Right atrium auricular region (tissue), 2 donors: ENCODE results near the gene ACKR1. TPM values are rescaled to one million over a fixed set of nuclear protein-coding genes. Genes with fewer than 3 reads are reported as not detected.

Experiments
- DNase-seq: peaks from one replicate; pipeline ENCODE4 v3.0.0-alpha.2; 2019; ENCODE audit warnings: low spot score
- H3K27ac ChIP-seq, 2 donors: fragments of 200-600 bp; sonication (generic); 1 replicate in 1 of 2; 2 replicates in 1 of 2; pipeline ENCODE4 v1.5.1; 2016 to 2019
- H3K27me3 ChIP-seq, 2 donors: fragments of 200-600 bp; sonication (generic); one replicate each; pipeline versions ENCODE4 v1.5.1 to v1.6.0; 2017 to 2019
- H3K36me3 ChIP-seq: fragments of 200-600 bp; sonication (generic); one replicate; pipeline ENCODE4 v1.5.1; 2016
- H3K4me1 ChIP-seq, 2 donors: fragments of 200-600 bp; sonication (generic); one replicate each; pipeline versions ENCODE4 v1.5.1 to v1.6.0; 2017 to 2019
- H3K4me3 ChIP-seq, 2 donors: fragments of 200-600 bp; sonication (generic); 1 replicate in 1 of 2; 2 replicates in 1 of 2; pipeline ENCODE4 v1.5.1; 2017 to 2019; ENCODE audit warnings: mild to moderate bottlenecking in 1 of 2, moderate library complexity in 1 of 2
- H3K9me3 ChIP-seq, 2 donors: fragments of 200-600 bp; sonication (generic); one replicate each; pipeline ENCODE4 v1.5.1; 2019
- CTCF ChIP-seq, 2 donors: fragments of 200-600 bp; sonication (generic); IDR thresholded peaks; one replicate each; pipeline ENCODE4 v1.5.1; 2019; ENCODE audit warnings: antibody characterized with exemption in 2 of 2
- total RNA-seq, 2 donors: library from RNA; depleted of rRNA; stranded (reverse); fragments of >200 nt; gene quantifications; one replicate each; pipeline ENCODE4 v1.1.0, GENCODE V29; 2016

ACKR1 gene
- total RNA-seq, 2 donors from 2014 or later: 13.3 to 13.8 TPM

GRCh38 chr1:159168043-159168442 lies 36.6 kb upstream of the ACKR1 start:
- H3K27me3 ChIP-seq: peaks cover 6 to 20% of the 10 kb centered on the region in 2 donors
- DNase-seq: no peak
- no peak for TF ChIP-seq CTCF (IDR thresholded peaks at IDR 0.05)

GRCh38 chr1:159170639-159171038 lies 34.0 kb upstream of the ACKR1 start:
- TF ChIP-seq CTCF (IDR thresholded peaks at IDR 0.05): no peak
- no peaks in the 10 kb centered on the region for H3K36me3 ChIP-seq
- peaks cover 6 to 23% of the 10 kb centered on the region in 2 donors for H3K27me3 ChIP-seq
- no peak overlapping the region for H3K27ac ChIP-seq
- no peak for DNase-seq
- H3K4me3 ChIP-seq: no peak overlapping the region
- no peaks in the 10 kb centered on the region for H3K9me3 ChIP-seq
- H3K4me1 ChIP-seq: peaks cover 0 to 16% of the 10 kb centered on the region in 2 donors

More at GRCh38 chr1:159168043-159168442, 36.6 kb upstream of the ACKR1 start:
- H3K9me3 ChIP-seq: no peaks in the 10 kb centered on the region
- no peak overlapping the region for H3K4me3 ChIP-seq
- H3K36me3 ChIP-seq: no peaks in the 10 kb centered on the region
- peaks cover 0 to 16% of the 10 kb centered on the region in 2 donors for H3K4me1 ChIP-seq
- H3K27ac ChIP-seq: no peak overlapping the region

GRCh38 chr1:159171254-159171687 lies 33.4 kb upstream of the ACKR1 start, which contains the start of gene CADM3:
Gene CADM3, plus strand, starts transcription at chr1:159171615. Its CDS starts 151 bp downstream, at chr1:159171766.
- H3K9me3 ChIP-seq: no peaks in the 10 kb centered on the region
- peaks cover 0 to 16% of the 10 kb centered on the region in 2 donors for H3K4me1 ChIP-seq
- peak within 1 kb of the TSS in 1 of 2 donors; percentile 15 for H3K27ac ChIP-seq
- DNase-seq: no peak
- H3K36me3 ChIP-seq: no peaks in the 10 kb centered on the region
- peak within 1 kb of the TSS; percentile 18 to 46 for H3K4me3 ChIP-seq
- no peak for TF ChIP-seq CTCF (IDR thresholded peaks at IDR 0.05)
- peaks cover 6 to 23% of the 10 kb centered on the region in 2 donors for H3K27me3 ChIP-seq

DNA sequence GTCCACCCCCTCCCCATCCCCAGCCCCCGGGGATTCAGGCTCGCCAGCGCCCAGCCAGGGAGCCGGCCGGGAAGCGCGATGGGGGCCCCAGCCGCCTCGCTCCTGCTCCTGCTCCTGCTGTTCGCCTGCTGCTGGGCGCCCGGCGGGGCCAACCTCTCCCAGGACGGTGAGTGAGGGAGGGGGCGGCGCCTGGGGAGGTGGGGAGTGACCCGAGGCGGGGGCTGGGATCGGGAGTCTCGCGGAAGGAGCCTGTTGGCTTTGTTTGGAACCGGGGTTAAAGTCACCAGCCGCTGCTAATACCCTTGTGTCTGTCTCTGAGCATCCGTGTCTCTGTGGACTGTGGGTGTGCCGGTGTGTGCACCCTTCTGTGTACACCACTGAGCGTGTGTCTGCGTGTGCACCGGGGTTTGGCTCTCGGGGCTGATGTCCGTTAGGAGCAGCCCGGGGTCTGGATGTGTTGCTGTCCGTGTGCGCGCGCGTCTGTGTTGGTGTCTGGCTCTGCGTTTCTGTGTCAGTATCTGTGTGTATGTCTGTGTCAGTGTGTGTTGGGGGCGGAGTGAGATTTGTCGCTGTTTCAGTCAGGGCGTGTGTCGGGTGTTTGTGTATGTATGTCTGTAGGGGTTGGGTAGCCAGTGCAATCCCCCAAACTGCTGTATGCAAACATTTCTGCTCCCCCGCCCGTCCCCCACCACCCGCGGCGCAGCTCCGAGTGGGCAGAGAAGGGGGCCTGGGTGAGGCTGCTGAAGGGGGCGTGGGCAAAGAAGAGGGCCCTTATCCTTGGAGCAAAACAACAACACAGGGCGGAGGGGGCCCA lies 32.8 kb upstream of the ACKR1 start:
- Histone ChIP-seq H3K27me3 (peaks cover 6 to 23% of the 10 kb centered on the region in 2 donors), H3K9me3 (no peaks in the 10 kb centered on the region), H3K4me1 (peaks cover 0 to 16% of the 10 kb centered on the region in 2 donors), H3K27ac (peak overlapping the region in 1 of 2 donors; percentile 15), H3K4me3 (peak overlapping the region; percentile 18 to 46), H3K36me3 (no peaks in the 10 kb centered on the region)
- DNase-seq: no peak
- TF ChIP-seq CTCF (IDR thresholded peaks at IDR 0.05): no peak

DNA sequence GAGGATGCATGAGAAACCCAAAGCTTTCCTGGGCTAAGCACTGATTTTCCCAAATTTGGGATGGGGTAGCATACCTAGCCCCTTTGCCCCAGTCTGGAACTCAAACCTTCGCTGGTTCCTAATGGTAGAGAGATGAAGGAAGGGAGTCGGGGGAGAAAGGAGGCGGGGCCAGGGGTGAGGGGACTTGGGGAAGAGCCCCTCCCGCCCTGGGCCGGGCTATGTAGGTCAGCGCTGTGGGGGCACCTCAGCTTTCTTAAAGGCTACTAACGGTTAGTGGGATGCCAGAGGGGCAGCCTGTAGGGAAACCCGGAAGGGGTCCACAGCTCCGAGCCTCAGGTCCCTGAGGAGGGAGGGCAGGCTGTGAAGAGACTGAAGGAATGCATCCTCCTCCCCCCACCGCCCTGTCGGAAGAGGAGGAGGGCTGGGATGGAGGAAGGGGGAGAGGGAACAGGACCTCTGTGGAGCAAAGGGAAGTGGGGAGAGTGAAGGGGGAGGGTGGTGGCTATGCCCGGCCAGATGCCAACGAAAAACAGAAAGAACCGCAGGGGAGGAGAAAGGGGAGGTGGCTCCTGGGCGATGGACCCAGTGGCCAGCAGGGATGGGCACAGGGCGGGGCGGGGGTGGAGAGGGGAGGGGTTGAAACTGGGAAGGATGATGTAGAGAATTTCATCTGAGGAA lies 31.9 kb upstream of the ACKR1 start:
- no peak for DNase-seq
- Histone ChIP-seq H3K4me3 (peak overlapping the region; percentile 18 to 46), H3K9me3 (no peaks in the 10 kb centered on the region), H3K27me3 (peaks cover 6 to 23% of the 10 kb centered on the region in 2 donors), H3K27ac (no peak overlapping the region), H3K4me1 (peaks cover 0 to 16% of the 10 kb centered on the region in 2 donors), H3K36me3 (no peaks in the 10 kb centered on the region)
- TF ChIP-seq CTCF (IDR thresholded peaks at IDR 0.05): no peak
